Left hindlimb (tissue), 1 donor: ENCODE measurements around the gene WDFY2.
"Not testable (repeated sequence)": the region's sequence is repeated elsewhere in the genome, so short reads cannot be mapped to it uniquely, and the experiment has no call there.

ENCODE experiments used
- DNase-seq: peaks from one replicate; pipeline ENCODE4 v3.0.0-alpha.2; 2018

The WDFY2 gene

GRCh38 chr13:51564671-51565070 lies 19.6 kb upstream of the WDFY2 start:
- DNase-seq = no peak

GRCh38 chr13:51569001-51569400 lies 15.3 kb upstream of the WDFY2 start:
- DNase-seq = not testable (repeated sequence)

- no peak for DNase-seq
Observed at GRCh38 chr13:51576754-51577153, 7.5 kb upstream of the WDFY2 start.

GRCh38 chr13:51577690-51578089 lies 6.6 kb upstream of the WDFY2 start:
- no peak for DNase-seq

DNA sequence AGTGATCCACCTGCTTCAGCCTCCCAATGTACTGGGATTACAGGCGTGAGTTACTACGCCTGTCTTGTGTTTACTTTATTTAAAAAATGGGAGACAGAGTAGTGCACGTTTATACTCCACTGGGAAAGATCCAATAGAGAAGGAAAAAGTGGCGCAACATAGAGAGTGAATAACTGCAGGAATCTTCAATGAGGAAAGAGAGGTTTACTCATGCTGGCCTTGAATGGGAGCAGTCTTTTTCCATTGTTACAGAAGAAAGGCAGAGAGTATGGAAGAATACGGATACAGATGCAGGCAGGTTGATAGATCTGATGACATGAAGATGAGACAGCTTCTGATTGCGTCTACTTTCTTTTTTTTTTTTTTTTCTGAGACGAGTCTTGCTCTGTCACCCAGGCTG lies 4.6 kb upstream of the WDFY2 start:
- DNase-seq = no peak

DNA sequence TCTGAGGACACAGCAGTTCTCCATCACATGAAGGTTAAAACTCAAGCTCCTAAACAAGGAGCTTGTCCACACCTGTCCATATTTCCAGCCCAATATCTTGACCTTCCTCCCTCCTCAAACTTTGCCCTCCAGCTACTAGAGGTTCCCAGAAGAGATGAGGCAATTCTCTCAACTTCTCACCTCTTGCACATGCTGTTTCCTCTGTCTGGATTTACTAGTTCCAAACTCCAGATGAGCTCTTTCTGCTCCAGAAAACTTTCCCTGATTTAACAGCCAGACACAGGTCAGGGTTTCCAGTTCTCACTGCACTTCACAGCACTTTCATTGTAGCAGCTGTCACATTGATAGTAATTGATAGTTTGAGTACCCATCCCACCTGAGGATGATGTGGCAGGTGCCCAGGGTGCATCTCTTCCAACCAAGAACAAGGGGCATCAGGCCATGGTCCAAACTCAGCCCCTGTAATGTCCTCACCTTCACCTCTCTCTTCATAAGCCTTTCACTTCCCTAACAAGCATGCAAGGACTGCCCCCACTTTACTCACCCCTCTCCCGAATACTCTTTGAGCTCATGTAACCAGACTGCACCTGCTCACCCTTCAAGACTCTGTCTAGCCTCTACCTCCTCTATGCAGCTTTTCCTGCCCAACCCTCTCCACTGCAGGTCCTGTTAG lies 3.0 kb upstream of the WDFY2 start:
- no peak for DNase-seq

DNA sequence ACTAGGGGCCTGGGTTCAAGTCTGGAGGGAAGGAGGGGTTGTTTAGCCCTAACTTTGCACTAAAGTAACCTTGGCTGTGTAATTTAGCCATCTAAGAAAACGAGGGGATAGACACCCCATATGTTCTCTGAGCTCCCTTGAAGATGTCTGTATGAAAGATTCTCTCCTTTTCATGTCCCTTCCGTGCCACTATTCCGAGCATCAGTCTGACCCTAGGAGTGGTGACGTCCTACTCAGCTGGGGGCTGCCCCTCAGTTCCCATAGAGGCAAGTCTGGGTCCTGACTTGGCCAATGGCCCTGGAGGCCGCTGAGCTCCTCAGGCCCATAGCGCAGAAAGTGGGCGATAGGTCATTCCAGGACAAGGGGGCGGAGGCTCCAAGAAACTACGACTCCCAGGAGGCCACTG lies 790 bp upstream of the WDFY2 start:
- DNase-seq = no peak

DNA sequence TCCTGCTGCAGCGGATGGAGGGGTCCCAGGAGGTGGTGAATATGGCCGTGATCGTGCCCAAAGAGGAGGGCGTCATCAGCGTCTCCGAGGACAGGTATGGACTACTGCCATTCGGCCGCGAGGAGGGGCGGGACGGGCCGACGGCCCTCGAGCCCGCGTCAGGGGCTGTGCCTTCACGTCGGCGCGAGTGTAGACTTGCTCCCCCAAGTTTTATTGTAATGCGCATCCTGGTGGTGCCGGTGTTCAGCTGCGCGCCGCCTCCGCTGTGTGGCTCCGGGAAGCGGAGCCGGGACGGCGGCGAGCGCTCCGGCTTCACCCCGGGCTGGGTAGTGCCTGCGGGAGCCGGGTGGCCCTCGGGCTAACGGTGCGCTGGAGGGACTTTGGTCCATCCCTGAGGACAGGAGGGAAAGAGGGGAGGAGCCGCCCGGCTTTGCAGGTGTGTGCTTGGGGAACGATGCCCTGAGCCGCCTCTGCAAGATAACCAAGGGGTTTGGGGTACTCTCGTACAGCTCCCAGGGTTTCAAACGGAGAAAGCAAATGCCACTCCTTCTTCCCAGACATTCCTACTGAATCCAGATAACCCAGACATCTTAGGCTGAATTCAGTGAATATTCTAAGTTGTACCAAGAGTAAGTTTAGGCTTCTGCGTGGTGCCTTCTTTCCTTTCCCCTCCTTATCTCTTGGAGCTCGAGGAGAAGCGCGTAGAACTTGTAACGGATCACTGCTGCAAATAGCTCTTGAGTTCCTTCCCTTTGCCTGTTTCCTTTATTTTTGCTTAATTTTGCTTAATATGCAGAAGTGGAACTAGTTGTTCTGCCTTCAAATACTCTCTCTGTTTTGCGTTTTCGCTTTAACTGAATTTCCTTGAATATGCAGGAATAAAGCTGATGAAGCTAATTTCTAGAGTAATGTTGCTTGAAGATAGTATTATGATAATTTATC lies 740 bp downstream of the WDFY2 start:
- DNase-seq = no peak

GRCh38 chr13:51585696-51586095 lies 1.4 kb downstream of the WDFY2 start:
- no peak for DNase-seq

DNA sequence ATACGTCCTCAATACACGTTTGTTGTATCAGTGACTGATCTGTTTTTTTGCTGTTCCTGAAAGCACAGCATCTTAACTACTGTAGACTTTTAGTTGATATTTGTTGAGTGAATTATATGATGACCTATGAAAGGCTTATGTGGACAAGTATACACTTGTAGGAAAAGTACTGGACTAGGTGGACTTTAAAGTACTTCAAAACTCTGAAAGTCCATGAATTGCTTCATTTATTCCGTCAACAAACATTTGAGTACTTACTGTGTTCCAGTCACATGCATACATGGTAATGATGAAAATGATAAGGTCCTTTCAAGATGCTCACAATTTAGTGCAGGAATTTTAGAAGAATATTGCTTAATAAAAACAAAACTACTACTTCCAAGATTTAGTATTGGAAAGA lies 3.1 kb downstream of the WDFY2 start:
- no peak for DNase-seq

GRCh38 chr13:51588406-51588949 lies 4.2 kb downstream of the WDFY2 start:
- DNase-seq = no peak

DNA sequence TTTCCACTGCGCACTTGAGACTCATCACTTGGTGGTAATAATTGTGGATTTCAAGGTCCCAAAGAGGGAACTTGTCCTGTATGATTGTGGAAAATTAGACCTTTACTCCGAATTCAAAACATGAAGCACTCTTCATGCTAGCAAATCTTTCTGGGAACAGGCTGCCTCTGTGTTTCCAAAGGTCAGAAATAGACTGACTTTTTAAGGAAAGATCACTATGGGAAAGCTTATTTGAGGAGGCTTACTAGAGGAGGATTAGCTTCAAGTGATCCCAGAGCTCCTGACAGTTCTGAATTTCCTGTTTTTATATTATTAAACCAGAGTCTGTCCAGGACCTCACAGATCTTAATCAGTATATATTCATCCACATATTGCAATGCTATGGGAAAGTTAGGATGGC lies 5.5 kb downstream of the WDFY2 start:
- DNase-seq = no peak

GRCh38 chr13:51590231-51590970 lies 6.1 kb downstream of the WDFY2 start:
- DNase-seq = no peak

- DNase-seq = no peak
Observed at GRCh38 chr13:51590971-51591627, 6.8 kb downstream of the WDFY2 start.

- DNase-seq = not testable (repeated sequence)
Observed at GRCh38 chr13:51591938-51592337, 7.7 kb downstream of the WDFY2 start.

DNA sequence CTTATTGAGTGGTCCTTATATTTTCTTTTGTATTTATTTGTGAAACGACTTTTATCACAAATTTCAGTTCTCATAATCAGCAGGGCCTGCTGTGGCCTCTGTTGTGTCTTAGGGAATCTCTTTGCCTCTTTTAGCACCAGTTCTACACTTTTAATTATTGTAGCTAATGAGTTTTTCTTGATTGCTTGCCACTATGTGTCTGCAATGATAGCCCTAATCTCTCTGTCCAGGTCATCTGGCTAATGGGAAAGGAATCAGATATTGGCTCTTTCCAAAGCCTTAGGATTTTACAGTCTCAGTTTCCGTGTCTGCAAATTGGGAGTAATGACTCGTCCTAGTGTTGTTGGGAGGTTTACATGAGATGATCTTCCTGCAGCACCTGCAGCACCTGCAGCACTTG lies 10.2 kb downstream of the WDFY2 start:
- DNase-seq = no peak

- DNase-seq = no peak
Observed at GRCh38 chr13:51595416-51595815, 11.2 kb downstream of the WDFY2 start.

DNA sequence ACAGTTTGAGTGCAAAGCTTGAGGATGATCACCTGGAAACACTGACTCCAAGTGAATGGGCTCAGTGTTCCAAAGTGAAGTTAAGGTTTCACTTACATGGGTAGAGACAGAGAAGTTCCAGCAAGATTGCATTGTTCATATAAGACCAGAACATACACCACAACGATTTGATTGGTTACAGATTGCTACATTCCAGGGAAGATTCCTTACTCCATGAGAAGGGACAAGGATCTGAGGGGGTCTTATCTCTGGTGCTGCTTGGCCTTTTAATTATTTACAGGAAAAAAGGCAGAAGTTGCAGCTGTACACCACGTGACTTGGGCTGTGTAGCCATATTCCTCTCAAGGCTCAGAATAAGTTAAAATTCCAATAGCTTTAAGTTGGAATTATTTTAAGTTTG lies 12.3 kb downstream of the WDFY2 start:
- no peak for DNase-seq

DNA sequence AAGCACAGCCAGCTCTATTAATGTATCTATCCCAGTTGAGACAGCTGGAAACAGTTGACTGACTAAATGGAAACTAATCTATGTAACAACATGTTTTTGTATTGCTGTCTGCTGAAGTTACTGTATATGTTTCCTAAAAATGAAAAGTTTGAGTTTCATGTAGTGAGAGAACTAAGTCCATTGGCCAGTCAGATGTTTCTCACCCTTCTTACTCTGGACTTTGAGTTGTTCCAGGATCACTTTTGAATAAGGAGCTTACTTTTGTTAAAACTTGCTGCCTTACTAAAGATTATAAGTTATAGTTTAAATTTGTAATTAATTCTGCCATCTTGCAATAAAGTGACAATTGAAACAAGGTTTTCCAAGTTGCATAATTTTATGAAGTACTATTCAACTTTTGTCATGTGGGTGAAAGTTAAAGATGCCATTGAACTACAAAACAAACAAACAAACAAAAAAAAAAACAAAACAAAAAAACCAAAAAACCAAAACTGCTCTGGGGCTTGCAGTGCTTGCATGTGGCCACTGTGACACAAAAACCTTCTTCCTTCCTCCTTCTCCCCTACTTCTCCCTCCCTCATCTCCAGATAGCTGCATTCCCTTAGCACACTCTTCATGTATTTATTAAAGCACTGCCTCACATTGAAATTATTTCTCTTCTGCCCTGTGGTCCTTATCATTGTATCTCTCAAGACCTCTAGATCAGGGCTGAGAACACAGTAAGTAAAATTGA lies 15.3 kb downstream of the WDFY2 start:
- no peak for DNase-seq

- DNase-seq = no peak
Observed at GRCh38 chr13:51600703-51601102, 16.4 kb downstream of the WDFY2 start.

DNA sequence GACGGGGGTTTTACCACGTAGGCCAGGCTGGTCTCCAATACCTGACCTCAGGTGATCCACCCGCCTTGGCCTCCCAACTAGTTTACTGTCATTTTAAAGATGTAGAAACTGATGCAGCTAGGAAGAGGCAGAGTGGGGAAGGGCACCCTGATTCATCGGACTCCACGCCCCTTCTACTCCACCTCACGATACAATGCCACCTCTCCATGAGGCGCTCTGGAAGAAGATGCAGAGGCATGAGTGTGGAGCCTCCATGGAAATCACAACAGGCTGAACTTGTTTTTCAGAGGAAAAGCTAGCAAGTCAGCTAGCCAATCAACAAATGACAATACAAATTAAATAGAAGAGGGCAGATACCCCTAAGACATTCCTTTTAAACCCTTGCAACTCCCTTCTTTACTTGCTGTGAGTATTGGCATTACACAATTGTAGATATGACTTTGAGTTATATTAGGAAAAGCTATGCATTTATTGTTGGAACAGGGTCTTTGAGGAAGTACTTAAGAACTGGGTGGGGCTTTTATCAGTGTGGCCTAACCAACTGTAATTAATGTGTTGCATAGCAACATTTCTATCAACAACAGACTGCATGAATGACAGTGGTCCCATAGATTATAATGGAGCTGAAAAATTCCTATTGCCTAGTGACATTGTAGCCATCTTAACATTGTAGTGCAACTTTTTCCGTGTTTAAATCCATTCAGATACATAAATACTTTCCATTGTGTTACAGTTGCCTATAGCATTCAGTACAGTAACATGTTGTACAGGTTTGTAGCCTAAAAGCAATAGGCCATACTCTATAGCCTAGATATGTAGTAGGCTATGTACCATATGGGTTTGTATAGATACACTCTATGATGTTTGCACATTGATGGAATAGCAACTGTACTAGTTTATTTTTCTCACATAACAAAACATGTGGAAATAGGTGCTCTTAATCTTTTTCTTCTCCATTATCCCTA lies 17.6 kb downstream of the WDFY2 start:
- DNase-seq = no peak
